ENCODE measurements around the gene TTC39A.
A peak's percentile ranks its signal among the peaks of the same experiment; 100 is the strongest.

The TTC39A gene

DNA sequence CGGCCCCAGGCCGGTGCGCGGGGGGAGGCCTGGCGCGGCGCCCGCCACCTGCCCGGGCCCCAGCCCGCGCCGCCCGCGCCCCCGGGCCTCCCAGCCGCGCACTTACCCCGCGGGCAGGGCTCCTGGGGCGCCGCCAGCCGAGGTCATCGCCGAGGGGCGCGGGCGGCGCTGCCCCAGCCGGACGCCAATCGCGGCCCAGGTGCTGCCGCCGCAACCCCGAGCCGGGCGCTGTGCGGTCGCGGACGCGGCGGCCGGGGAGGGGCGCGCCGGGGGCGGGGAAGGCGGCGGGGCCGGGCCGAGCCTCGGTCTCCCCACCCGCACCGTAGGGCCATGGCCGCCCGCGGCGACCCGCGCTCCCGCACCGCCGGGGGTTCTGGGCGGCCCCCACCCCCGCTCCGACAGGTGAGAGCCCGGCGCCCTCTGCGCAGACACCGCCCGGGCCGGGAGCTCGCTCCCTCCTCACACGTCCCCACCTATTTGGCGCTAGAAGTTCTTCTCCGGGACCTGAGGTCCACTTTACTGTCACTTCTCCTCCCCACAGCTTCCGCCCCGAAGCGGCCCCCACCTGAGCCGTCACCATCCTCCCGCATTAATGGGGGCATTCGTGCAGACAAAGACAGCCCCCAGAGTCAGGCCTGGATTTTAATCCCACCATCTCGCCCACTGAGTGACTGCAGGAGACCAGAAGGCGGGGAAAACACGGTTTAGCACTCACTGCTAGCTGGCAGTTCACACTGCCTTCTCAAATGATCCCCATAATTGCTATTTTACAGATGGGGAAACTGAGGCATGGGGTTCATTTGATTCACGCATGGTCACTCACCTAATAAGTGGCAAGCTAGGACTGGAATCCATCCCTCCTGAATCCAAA, at the start of gene TTC39A:
Gene TTC39A (minus strand): TSS at position 232 of the 871 bp plus-strand sequence. CDS start 85 bp downstream, at position 147.
- no peak for DNase-seq

DNA sequence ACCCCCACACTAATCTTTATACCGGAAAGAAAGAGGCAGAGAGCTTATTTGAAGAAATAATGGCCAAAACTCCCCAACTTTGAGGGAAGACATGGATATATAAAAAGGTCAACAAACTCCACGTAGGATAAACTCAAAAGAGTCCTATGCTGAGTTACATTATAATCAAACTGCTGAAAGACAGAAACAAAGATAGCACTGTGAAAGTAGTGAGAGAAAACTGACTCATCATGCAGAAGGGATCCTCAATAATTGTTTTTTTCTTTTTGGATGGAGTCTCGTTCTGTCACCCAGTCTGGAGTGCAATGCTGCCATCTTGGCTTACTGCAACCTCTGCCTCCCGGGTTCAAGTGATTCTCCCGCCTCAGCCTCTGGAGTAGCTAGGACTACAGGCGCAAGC, 48.5 kb upstream of the TTC39A start:
- DNase-seq = no peak

DNA sequence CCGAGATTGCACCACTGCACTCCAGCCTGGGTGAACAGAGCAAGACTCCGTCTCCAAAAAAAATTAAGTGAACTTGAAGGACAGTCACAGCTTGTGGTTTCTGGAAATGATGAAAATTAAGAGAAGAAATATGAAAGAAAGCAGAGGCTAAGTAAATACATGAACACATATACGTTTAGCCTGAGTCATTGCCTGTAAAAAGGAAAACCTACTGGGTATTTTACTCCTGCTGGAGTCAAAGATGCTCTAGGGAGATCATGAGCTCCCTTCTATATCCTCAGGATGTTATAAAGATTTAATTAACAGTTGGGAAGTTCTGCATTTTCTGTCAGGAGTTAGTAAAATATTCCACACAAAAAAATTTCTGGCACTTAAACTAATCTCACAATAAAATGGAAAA, 43.5 kb upstream of the TTC39A start:
- DNase-seq = no peak

DNA sequence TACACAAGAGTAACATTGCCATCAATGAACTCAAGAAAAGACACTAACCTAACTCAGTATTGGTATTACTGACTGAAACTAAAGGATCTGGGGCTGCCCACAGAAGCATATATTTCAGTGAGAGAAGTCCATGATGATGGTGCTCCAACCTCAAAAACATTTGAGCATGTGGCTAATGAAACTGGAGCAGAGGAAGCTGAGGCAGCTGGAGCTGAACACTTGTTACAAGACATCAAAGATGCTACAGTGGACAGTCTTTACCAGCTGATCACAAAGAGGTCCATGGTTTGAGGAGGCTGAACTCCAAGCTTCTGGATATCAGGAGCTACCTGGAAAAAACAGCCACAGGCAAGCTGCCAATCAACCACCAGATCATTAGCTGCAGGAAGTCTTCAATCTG, 42.2 kb upstream of the TTC39A start:
- no peak for DNase-seq

DNA sequence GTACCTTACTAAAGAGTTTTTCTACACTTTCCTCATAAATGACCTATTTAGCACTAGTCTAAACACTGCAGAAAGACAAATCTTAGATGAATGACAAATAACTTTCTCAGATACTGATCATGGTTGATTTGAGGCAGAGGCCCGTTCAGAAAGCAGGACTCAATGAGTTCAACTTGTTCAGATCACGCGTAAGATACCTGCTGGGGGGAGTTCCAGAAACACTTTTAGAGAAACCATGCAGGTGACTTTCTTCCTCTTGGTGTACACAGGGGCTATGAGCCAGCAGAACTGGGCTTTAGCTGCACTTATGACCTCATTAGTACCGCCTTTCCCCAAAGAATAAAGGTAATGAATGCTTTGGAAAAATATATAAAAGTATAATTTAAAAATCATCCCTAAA, 38.8 kb upstream of the TTC39A start:
- no peak for DNase-seq

DNA sequence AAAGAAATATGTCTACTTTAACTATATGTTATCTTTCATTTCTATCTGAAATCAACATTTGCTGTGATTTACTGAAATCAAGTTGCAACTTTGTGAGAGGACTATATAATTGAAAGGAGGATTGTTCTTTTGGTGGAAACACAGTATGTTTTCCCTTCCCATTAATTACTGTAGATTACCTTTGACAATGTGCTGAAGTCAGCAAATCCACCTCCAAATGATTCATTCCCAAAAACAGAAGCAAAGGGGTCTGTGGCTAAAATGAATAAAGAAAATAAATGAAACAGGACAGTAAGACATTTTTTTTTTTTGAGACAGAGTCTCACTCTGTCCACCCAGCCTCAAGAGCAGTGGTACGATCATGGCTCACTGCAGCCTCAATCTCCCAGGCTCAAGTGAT, 35.4 kb upstream of the TTC39A start:
- DNase-seq = no peak

DNA sequence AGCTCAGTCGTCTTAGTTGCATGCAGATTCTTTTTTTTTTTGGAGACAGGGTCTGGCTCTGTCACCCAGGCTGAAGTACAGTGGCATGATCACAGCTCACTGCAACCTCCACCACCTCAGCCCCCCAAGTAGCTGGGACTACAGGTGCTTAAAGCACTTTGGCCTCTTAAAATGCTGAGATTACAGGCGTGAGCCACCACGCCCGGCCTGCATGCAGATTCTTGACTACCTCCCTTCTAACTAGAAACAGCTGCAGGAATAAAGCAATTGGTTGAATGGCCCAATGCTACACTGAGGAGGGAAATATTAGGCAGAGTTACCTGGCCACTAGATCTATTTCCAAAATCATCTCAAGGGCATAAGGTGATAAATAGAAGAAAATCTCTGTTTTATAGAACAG, 29.5 kb upstream of the TTC39A start:
- no peak for DNase-seq

DNA sequence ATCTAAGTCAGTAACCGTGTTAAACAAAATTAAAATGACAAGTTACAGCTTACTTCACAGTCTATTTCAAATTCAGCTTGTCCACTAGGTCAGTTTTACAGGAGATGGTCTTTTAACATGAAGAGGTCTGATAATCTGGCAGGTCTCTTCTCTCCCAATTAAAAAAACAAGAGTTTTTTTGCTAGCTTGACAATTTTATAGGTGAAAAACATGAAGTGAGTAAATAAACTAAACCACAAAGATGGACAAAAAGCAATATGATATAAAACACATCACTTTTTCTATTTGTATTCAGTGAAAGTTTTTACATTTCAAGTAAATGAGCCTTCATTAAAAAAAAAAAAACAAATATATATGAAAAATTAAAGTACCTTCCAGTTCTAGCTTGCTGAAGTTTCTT, 25.0 kb upstream of the TTC39A start:
- DNase-seq = no peak

DNA sequence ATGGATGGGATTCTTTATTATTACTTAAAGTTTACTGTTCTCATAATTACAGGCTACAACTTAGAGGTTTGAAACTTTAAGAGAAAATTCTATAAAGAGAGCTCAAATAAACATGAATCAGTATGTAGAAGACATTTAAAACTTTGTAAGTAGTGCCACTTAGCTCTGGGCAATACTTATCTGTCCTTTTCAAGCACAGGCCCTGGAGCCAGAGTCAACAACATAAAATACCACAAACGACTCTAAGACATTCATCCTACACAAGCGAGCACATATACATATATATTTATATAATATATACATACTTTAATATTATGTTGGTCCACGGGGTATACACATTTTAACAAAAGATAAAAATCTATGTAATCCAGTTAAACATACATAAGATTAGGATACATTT, 24.1 kb upstream of the TTC39A start:
- DNase-seq = no peak

DNA sequence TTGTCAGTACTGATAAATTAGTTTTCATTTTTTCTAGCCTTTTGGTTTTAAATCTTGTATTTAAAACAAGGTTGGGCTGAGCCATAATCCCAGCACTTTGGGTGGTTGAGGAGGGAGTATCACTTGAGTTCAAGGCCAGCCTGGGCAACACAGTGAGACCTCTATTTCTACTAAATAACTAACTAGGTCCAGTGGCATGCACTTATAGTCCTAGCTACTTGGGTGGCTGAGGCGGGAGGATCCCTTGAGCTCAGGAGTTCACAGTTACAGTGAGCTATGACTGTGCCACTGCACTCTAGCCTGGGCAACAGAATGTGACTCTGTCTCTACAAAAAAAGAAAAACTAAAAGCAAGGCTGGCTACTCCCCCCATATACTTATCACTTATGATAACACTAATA, 21.5 kb upstream of the TTC39A start:
- no peak for DNase-seq

DNA sequence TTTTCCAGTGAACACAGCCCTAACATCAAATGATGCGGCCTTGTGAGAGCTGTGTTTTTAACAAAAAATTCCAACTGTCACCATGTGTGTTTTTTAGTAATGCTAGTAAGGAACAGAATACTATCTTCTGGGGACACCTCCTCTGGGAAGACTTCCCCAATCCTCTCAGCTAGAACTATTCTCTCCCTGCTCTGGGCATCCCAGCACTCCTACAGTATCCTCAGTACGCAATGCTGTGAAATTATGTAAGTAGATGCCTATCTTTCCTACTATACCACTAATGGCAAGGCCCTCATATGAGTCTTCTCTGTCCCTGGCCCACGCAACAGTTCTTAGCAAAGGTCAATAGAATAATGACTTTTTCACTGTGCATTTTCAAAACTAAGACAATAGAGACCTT, 19.5 kb upstream of the TTC39A start:
- peak; percentile 20 to 31 (median 27) for DNase-seq

DNA sequence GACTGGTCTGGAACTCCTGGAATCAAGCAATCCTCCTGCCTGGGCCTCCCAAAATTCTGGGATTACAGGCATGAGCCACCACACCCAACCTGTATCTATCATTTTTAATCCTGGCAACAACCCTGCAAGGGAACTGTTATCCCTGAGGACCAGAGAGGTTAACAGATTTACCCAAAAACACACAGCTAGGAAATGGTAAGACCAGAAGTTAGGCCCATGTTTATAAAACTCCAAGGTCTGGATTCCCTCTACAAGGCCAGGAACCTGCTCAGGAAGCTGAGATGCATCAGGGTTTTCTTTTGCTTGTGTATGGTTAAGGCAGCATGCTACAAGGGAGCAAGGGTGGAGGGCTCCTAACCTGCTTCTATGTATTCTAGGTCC, 17.8 kb upstream of the TTC39A start:
- DNase-seq = no peak

DNA sequence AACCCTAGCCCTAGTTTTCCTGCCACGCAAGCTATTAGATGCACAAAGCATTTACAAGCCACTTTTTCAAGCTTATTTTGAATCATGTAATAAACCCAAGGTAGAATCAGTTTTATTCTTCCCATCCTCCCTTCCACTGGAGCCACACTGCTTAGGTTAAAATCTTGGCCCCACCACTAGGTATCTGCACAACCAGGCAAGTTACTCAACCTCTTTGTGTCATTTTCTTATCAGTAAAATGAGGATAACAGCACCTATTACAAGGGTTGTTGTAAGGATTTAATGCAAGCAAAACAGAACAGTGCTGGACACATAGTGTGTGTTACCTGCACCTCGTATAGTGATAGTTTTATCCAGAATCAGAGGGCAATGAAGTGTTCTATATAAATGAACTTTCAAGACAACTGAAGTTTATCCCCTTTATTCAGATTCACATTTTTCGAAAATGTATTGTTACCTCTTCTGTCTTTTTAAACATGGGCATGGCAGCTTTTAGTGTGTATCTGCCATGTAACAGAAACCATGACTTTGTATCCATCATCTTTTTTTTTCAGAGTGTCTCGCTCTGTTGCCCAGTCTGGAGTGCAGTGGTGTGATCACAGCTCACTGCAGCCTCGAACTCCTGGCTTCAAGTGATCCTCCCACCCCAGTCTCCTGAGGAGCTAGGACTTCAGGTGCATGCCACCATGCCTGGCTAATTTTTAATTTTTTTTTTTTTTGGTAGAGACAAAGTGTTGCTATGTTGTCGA, 17.2 kb upstream of the TTC39A start:
- DNase-seq = no peak

DNA sequence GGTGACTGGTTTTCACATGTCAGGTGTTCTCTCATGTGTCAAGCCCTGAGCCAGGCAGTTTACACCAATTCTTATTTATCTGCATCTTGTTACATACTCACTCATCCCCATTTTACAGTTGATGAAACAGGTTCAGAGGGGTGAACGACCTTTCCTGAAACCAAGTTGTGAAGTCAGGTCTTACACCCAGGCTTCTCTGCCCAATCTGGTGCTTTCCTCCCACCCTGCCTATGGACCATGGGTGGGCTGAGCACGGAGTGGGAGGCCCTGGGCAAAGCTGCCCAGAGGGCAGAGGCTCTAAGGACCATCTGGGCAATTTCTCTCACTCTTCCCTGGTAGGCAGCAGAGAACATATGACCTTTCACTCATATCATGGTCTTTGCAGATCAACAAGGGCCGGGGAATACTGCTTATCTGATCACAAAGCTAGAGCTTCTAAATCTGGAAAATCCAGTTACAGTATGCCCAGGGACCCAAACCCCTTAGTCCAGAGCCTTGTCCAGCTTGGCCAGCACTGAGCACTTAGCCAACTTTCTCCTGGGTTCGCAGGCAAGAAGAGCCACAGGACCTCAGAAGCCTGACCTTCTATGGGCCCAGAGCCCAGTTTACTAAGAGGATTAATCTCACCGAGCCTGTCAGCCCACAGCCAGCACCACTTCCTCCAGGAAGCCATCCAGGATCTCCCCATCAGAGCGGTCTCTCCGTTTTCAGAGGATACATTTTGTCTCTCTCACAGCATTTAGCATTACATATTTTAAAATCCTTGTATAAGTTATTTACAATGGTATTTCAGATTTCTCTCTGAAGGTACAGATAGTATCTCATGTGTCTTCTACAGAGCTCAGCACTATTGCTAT, 16.0 kb upstream of the TTC39A start:
- DNase-seq = no peak

DNA sequence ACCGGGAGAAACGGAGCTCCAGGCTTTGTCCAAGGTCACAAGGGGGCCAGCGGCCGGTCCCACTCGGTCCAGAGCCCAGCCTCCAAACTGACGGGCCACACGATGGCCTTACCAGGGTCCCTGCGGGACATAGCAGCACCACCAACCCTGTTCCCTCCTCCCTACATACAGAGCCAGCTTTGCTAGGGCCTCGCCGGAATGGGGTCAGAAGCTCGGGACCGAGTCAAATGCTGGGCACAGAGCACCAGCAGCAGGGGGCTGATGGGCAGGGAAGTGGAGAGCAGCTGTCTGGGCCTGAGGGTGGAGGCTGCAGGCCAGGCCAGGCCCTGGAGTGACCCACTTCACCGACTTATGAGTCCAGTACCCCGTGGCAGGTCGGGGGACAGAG, 14.9 kb upstream of the TTC39A start:
- no peak for DNase-seq

DNA sequence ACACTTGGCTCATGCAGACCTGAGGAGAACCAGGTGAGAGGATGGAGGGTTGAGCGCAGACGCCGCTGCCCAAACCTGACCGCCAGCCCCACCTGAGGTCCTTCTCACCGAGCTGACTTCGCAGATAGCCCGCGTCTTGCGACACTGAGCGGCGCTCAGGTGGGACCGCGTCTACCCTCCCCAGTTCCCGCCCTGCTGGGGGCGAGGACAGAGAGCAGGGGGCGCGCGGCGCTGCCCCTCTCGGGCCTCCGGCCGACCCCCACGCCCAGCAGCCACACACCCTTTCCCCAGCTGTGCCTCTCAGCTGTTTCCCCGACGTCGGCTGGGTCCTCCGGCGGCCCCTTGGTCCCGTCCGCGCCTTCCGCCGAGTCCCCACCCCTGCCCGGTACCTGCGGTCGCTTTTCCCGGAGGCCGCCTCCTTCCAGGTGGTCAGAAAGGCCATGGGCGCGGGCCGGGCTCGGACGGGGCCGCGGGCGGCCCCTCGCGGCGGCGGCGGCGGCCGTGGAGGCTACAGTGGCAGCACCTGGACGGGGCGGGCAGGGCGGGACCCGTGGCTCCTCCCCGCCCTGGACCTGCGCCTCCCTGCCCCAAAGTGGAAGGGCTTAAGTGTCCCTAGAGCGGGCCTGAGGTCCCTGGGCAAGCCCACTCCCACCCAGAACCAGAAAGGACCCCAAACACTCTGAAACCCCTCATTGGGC, 14.4 kb upstream of the TTC39A start:
- peak in 1 of 3 donors; percentile 10 for DNase-seq

DNA sequence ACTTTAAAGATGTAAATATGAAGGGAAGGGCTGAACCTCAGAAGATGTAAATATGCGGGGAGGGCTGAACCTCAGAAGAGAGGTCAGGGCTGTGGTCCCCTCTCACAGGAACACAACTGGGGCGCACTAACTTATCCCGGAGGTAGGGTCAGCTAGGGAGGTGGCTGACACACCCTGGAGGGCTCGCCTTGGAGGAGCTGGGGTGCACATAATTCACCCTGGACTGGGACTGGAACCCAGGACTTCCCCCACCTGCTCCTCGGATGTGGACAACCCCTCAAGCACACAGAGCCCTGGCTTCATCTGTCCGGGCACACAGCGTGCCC, 13.9 kb upstream of the TTC39A start:
- DNase-seq = no peak

DNA sequence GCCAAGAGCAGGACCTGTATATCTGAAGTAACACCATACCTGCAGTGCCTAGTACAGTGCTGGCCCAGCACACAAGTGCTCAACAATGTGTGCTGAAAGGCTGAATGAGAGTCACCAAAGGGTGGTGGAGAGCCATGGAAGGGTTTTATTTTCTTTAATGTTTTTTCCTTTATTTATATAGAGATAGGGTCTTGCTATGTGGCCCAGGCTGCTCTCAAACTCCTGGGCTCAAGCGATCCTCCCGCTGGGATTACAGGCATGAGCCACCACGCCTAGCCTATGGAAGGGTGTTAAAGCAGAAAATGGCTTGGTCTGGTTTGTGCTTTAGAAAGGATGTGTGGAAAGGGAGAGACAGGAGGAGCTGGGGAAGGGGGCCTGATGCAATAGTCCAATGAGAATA, 13.3 kb upstream of the TTC39A start:
- no peak for DNase-seq

DNA sequence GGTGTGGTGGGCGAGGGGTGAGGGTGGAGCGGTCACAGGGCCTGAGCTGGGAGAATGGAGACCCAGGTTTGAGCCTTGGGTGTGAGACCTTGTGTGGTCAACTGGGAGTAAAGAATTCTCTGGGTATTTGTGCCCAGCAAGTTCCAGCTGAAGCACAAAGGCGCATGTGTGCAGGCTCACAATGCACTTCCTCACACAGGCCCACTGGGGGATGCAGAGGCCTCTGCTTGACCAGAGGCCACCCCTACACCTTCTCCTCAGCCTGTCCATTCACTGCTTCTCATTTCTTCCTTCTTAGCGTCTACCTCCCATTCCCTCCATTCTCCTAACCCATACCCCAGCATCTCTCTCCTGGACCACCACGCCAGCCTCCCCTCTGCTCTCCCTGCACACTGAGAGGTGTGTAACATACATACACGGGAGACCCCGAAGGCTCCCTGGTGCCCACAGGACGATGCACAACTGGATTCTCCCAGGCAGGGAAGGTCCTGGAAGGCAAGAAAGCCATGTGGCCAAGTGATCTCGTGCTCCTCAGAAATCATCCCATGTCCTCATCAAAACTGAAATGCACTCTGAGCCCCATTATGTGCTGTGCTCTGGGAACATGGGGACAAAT, 12.3 kb upstream of the TTC39A start:
- no peak for DNase-seq

DNA sequence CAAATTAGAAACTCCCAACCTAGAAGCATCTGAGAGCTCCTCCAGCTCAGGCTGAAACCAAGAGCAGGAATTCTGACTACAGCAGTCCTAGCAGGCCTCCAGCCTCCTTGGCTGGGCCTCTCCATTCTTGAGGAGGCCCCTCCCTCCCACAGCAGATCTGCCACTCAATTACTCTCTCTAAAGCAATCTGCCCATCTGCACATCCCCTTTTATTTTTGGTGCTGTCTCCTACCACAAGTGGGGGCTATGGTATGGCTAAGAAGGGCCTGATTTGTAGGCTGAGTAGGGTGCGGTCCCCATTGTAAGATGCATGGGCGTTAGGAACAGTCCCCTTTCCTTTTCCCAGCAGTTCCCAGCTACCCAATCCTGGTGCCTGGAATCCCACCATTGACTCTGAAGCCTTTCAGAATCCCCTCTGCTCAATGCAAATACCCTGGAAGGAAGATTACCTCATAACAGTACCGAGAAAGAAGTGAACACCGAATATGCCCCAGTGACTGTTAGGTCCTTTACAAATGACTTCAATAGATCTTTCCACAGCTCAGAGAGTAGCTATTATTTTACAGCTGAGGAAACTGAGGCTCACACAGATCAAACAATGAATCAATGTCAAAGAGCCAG, 11.6 kb upstream of the TTC39A start:
- no peak for DNase-seq

DNA sequence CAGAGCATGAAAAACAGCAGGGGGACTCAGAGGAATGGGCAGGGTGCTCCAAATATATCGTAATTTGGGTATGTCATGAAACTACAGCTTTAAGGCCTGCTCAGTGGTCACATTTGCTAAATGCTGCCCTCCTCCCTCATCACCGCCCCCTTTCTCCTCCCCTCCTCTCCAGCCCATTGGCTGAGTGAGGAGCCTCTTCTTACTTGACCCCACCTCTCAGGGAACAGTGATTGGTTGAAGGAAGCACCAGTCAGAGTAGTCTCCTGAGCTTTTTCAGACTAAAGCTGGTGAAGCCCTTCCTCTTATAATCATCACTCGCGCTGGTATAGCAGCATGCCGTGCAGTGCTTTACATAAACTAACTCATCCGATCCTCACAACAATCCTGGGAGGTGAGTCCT, 10.0 kb upstream of the TTC39A start:
- DNase-seq = no peak

DNA sequence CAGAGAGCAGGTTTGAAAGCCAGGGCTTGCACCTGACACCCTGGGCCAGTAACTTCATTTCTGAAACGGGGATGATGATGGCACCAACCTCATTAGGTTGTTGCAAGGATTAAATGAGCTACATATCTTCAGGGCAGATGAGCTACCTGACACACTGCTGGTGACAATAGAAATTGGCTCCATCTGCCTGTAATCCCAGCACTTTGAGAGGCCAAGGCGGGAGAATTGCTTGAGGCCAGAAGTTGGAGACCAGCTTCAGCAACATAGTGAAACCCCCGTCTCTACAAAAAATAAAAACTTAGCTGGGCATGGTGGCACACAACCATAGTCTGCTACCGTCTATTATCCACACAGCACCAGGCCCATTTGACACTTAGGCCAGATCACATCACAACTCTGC, 6.3 kb upstream of the TTC39A start:
- no peak for DNase-seq
